ENCODE measurements around the gene ADAMTS19. TPM values are rescaled to one million over a fixed set of nuclear protein-coding genes. Genes with fewer than 3 reads are reported as not detected.

ADAMTS19 gene
- total and polyA plus RNA-seq, 9 of the 15 experiments (the other 6 are each of a cell fraction or from before 2014, with no cell fraction given): not detected

GRCh38 chr5:129696636-129697035, 236.5 kb downstream of the ADAMTS19 start:
- ChIA-PET CTCF (ENCODE audit: low intra/inter-chr PET ratio) (no interaction called here), POLR2A (no interaction called here)
- Histone ChIP-seq H3K27ac (ENCODE audit: extremely low read depth, low read depth, low read length) (no peak overlapping the region), H4K20me1 (replicated peaks; ENCODE audit: control insufficient read depth, insufficient read depth, low read length) (no peaks in the 10 kb centered on the region), H3K9me3 (replicated peaks; ENCODE audit: control insufficient read depth, insufficient read depth, low read depth, low read length) (no peaks in the 10 kb centered on the region), H3K4me2 (ENCODE audit: insufficient read depth, low read length) (no peak overlapping the region), H3K9me1 (ENCODE audit: control insufficient read depth, insufficient read depth, low read length) (no peaks in the 10 kb centered on the region), H3K4me3 (no peak overlapping the region), H3K9ac (ENCODE audit: insufficient read depth in 1 of 2, low read depth in 2 of 2, low read length in 2 of 2) (no peak overlapping the region), H3K27me3 (ENCODE audit: control insufficient read depth in 2 of 2, insufficient read depth in 2 of 2, low read length in 2 of 2) (no peaks in the 10 kb centered on the region), H2AFZ (ENCODE audit: low read depth, low read length) (no peak overlapping the region), H3K79me2 (ENCODE audit: control insufficient read depth, insufficient read depth, low read length) (no peaks in the 10 kb centered on the region), H3K36me3 (ENCODE audit: control insufficient read depth, insufficient read depth, low read length) (no peaks in the 10 kb centered on the region), H3K4me1 (replicated peaks in 1 of 2; ENCODE audit: control insufficient read depth in 2 of 2, insufficient read depth in 2 of 2, low read length in 2 of 2) (no peaks in the 10 kb centered on the region)
- no peak for TF ChIP-seq PTTG1 (tag; IDR thresholded peaks at IDR 0.05; ENCODE audit: low read depth)
- TF ChIP-seq KDM2B (CRISPR knock-in tag; IDR thresholded peaks at IDR 0.05): no peak
- no peak for TF ChIP-seq ZNF445 (CRISPR knock-in tag; IDR thresholded peaks at IDR 0.05; ENCODE audit: low read depth)
- no peak for TF ChIP-seq ZFP1 (CRISPR knock-in tag; IDR thresholded peaks at IDR 0.05)
- no peak for TF ChIP-seq CREB3 (tag; conservative IDR thresholded peaks at IDR 0.05; ENCODE audit: low read depth)
- TF ChIP-seq ZNF584 (CRISPR knock-in tag; IDR thresholded peaks at IDR 0.05; ENCODE audit: low read depth): no peak
- no peak for TF ChIP-seq POLR3A (IDR thresholded peaks at IDR 0.05; ENCODE audit: borderline replicate concordance, extremely low read depth, insufficient read depth, insufficient read length)
- TF ChIP-seq NFRKB (IDR thresholded peaks at IDR 0.05; ENCODE audit: low read depth): no peak
- in situ Hi-C loops (cut with MboI) (no loop called here), intact Hi-C loops (cut with micrococcal nuclease) (no loop called here)
- ATAC-seq (no peak), FAIRE-seq (no peak), DNase-seq (ENCODE audit: extremely low read depth in 1 of 4, low spot score in 3 of 4) (no peak)
- no TSS peak for BruUV-seq (replicated peaks)

Measured in K562 (cell line).